ENCODE data around the gene NEURL2. TPM values are rescaled to one million over a fixed set of nuclear protein-coding genes. Genes with fewer than 3 reads are reported as not detected.

NEURL2 gene
- total RNA-seq, 4 donors from 2014 or later = 12.6 to 17.4 (median 16.1) TPM

GRCh38 chr20:45860560-45861220 is 30.3 kb downstream of the NEURL2 start:
- Histone ChIP-seq H3K27ac (no peak overlapping the region), H3K9me3 (no peaks in the 10 kb centered on the region), H3K4me3 (replicated peaks in 1 of 3) (no peak overlapping the region), H3K36me3 (no peaks in the 10 kb centered on the region), H3K4me1 (peaks cover 16 to 18% of the 10 kb centered on the region in 2 donors), H3K27me3 (no peaks in the 10 kb centered on the region)
- intact Hi-C loops (cut with DNase I) = no loop called here
- TF ChIP-seq CTCF (IDR thresholded peaks at IDR 0.05) (no peak), POLR2A (IDR thresholded peaks at IDR 0.05) (no peak)
- DNase-seq = peak in 1 of 2 donors; percentile 29
- WGBS, 2 donors = 74 to 81% methylated on average over 7 of the region's 7 CpGs

- no peak overlapping the region for H3K27ac ChIP-seq
- TF ChIP-seq POLR2A (IDR thresholded peaks at IDR 0.05) = no peak
- TF ChIP-seq CTCF (IDR thresholded peaks at IDR 0.05) = no peak
- intact Hi-C loops (cut with DNase I) = no loop called here
Observed at GRCh38 chr20:45859916-45860315, 31.1 kb downstream of the NEURL2 start.

GRCh38 chr20:45857882-45858216 is 33.2 kb downstream of the NEURL2 start:
- TF ChIP-seq CTCF (IDR thresholded peaks at IDR 0.05) = no peak
- TF ChIP-seq POLR2A (IDR thresholded peaks at IDR 0.05) = no peak
- Histone ChIP-seq H3K36me3 (no peaks in the 10 kb centered on the region), H3K27ac (peak overlapping the region in 2 of 3 donors; percentile 74 to 80), H3K27me3 (no peaks in the 10 kb centered on the region), H3K9me3 (no peaks in the 10 kb centered on the region), H3K4me1 (peaks cover 18 to 29% of the 10 kb centered on the region in 2 donors), H3K4me3 (replicated peaks in 1 of 3) (peak overlapping the region in 2 of 3 donors; percentile 33 to 45)
- DNase-seq = no peak
- intact Hi-C loops (cut with DNase I) = no loop called here
- WGBS, 2 donors = 17 to 30% methylated on average over 1 to 13 of the region's 13 CpGs

More at GRCh38 chr20:45859916-45860315, 31.1 kb downstream of the NEURL2 start:
- H3K4me1 ChIP-seq = peaks cover 18 to 26% of the 10 kb centered on the region in 2 donors
- H3K4me3 ChIP-seq (replicated peaks in 1 of 3) = no peak overlapping the region
- H3K9me3 ChIP-seq = no peaks in the 10 kb centered on the region
- DNase-seq = no peak
- 94 to 97% methylated on average over 5 of the region's 5 CpGs for whole genome bisulfite sequencing, 2 donors
- H3K27me3 ChIP-seq = no peaks in the 10 kb centered on the region
- no peaks in the 10 kb centered on the region for H3K36me3 ChIP-seq

GRCh38 chr20:45857114-45857881 is 33.7 kb downstream of the NEURL2 start, which contains the start of the genes ACOT8 and ZSWIM3:
ACOT8 (minus strand) TSS chr20:45857392; CDS start chr20:45857315, 77 bp downstream.
ZSWIM3 (plus strand) TSS chr20:45857614; CDS start chr20:45857826, 212 bp downstream.
- Histone ChIP-seq H3K27me3 (no peaks in the 10 kb centered on the region), H3K36me3 (no peaks in the 10 kb centered on the region), H3K27ac (peak within 1 kb of the TSS in 2 of 3 donors; percentile 74 to 80), H3K4me3 (replicated peaks in 1 of 3) (peak within 1 kb of the TSS; percentile 25 to 86 (median 62)), H3K4me1 (peaks cover 18 to 29% of the 10 kb centered on the region in 2 donors), H3K9me3 (no peaks in the 10 kb centered on the region)
- WGBS, 2 donors = 0% methylated on average over 6 to 30 of the region's 36 CpGs
- TF ChIP-seq CTCF (IDR thresholded peaks at IDR 0.05) (no peak), POLR2A (IDR thresholded peaks at IDR 0.05) (peak in 1 of 2 donors; percentile 87)
- intact Hi-C loops (cut with DNase I) = no loop called here
- peak; percentile 95 to 96 for DNase-seq

- WGBS, 2 donors = 85 to 88% methylated on average over 2 of the region's 2 CpGs
- no peak for DNase-seq
- Histone ChIP-seq H3K27me3 (no peaks in the 10 kb centered on the region), H3K4me1 (peaks cover 18 to 29% of the 10 kb centered on the region in 2 donors), H3K36me3 (peaks cover 0 to under 1% of the 10 kb centered on the region in 2 donors), H3K27ac (no peak overlapping the region), H3K9me3 (no peaks in the 10 kb centered on the region), H3K4me3 (replicated peaks in 1 of 3) (no peak overlapping the region)
- TF ChIP-seq POLR2A (IDR thresholded peaks at IDR 0.05) = no peak
- TF ChIP-seq CTCF (IDR thresholded peaks at IDR 0.05) = no peak
- intact Hi-C loops (cut with DNase I) = no loop called here
Observed at GRCh38 chr20:45853484-45853883, 37.5 kb downstream of the NEURL2 start.
